Endodermal cell (in vitro differentiated cells): ENCODE results near the gene SGMS1. TPM values are rescaled to one million over a fixed set of nuclear protein-coding genes. Genes with fewer than 3 reads are reported as not detected.

ENCODE experiments used
- DNase-seq: peaks from one replicate; pipeline ENCODE4 v3.0.0-alpha.2; 2017
- H3K27ac ChIP-seq: 2 replicates; pipeline ENCODE4 v1.5.1; 2013; ENCODE audit warnings: mild to moderate bottlenecking, low read depth, low read length, moderate library complexity
- H3K27me3 ChIP-seq: 2 replicates; pipeline ENCODE4 v1.6.1; 2013; ENCODE audit warnings: mild to moderate bottlenecking, low read length, moderate library complexity; ENCODE audit not compliant: insufficient read depth, control insufficient read depth, poor library complexity, severe bottlenecking
- H3K36me3 ChIP-seq: 2 replicates; pipeline ENCODE4 v1.7.0; 2013; ENCODE audit warnings: mild to moderate bottlenecking, low read length, moderate library complexity; ENCODE audit not compliant: control insufficient read depth, insufficient read depth
- H3K4me1 ChIP-seq: one replicate; pipeline ENCODE4 v1.7.0; 2013; ENCODE audit warnings: low read length; ENCODE audit not compliant: control insufficient read depth, insufficient read depth
- H3K4me3 ChIP-seq: 2 replicates; pipeline ENCODE4 v1.5.1; 2013; ENCODE audit warnings: mild to moderate bottlenecking, low read length, moderate library complexity
- H3K9ac ChIP-seq: 2 replicates; pipeline ENCODE4 v1.6.1; 2013; ENCODE audit warnings: mild to moderate bottlenecking, low read length, moderate library complexity; ENCODE audit not compliant: poor library complexity, severe bottlenecking; ENCODE audit errors: extremely low read depth
- H3K9me3 ChIP-seq: 2 replicates; pipeline ENCODE4 v1.6.1; 2013; ENCODE audit warnings: mild to moderate bottlenecking, low read length, moderate library complexity; ENCODE audit not compliant: control insufficient read depth
- H3K27ac Mint-ChIP-seq: 2 replicates; pipeline ENCODE4 v1.8.0; 2020; ENCODE audit warnings: mixed read lengths
- H3K27me3 Mint-ChIP-seq: 2 replicates; pipeline ENCODE4 v1.8.0; 2021; ENCODE audit warnings: mild to moderate bottlenecking, mixed read lengths; ENCODE audit not compliant: insufficient read depth
- H3K36me3 Mint-ChIP-seq: 2 replicates; pipeline ENCODE4 v1.8.0; 2020; ENCODE audit warnings: low read depth, mixed read lengths
- H3K4me1 Mint-ChIP-seq: 2 replicates; pipeline ENCODE4 v1.8.0; 2020; ENCODE audit warnings: mixed read lengths
- H3K4me3 Mint-ChIP-seq: 2 replicates; pipeline ENCODE4 v1.8.0; 2020; ENCODE audit warnings: mild to moderate bottlenecking, moderate library complexity, mixed read lengths
- H3K9me3 Mint-ChIP-seq: 2 replicates; pipeline ENCODE4 v1.8.0; 2020; ENCODE audit warnings: mild to moderate bottlenecking, mixed read lengths
- CTCF ChIP-seq: fragments of 200-600 bp; sonication (generic); conservative IDR thresholded peaks from 2 replicates; pipeline ENCODE4 v1.5.0; 2021; ENCODE audit warnings: antibody characterized with exemption, mild to moderate bottlenecking
- WGBS, 2 experiments: methylation state at CpG; one replicate each; pipeline versions ENCODE4 v1.1.5 to v1.1.7; 2013; ENCODE audit warnings: missing lambda C conversion rate in 2 of 2, mixed read lengths in 1 of 2; ENCODE audit not compliant: insufficient coverage in 1 of 2, insufficient read length in 1 of 2; 5-methylcytosine and 5-hydroxymethylcytosine counted together
- total RNA-seq, 2 donors: library from RNA; stranded (reverse); fragmentation: NEBNext Ultra II Directional in 1 of 2; extraction: Animal tissue kit (Norgen Biotek cat#: 25700) in 1 of 2; gene quantifications; 2 replicates in 1 of 2; 3 replicates in 1 of 2; pipeline ENCODE4 v1.2.1, GENCODE V29; 2021

Gene SGMS1
- total RNA-seq, 2 donors from 2014 or later: 12.0 to 14.3 TPM

GRCh38 chr10:50579491-50580261, 44.1 kb downstream of the SGMS1 start:
- peaks cover 46% of the 10 kb centered on the region for H3K4me1 Mint-ChIP-seq
- H3K27ac Mint-ChIP-seq: peak overlapping the region; percentile 71
- H3K4me3 Mint-ChIP-seq: no peak overlapping the region
- H3K27ac ChIP-seq: no peak overlapping the region
- peak overlapping the region; percentile 22 for H3K9ac ChIP-seq
- 81 to 96% methylated on average over 3 to 4 of the region's 4 CpGs for WGBS, 2 experiments
- peaks cover 9% of the 10 kb centered on the region for H3K9me3 ChIP-seq
- H3K4me1 ChIP-seq: peaks cover 30% of the 10 kb centered on the region
- H3K4me3 ChIP-seq: peak overlapping the region; percentile 52
- no peak for TF ChIP-seq CTCF
- no peaks in the 10 kb centered on the region for H3K9me3 Mint-ChIP-seq
- H3K27me3 Mint-ChIP-seq: no peaks in the 10 kb centered on the region
- no peaks in the 10 kb centered on the region for H3K36me3 ChIP-seq
- DNase-seq: no peak
- H3K27me3 ChIP-seq: no peaks in the 10 kb centered on the region
- peaks cover 12% of the 10 kb centered on the region for H3K36me3 Mint-ChIP-seq

GRCh38 chr10:50578949-50579348, 44.8 kb downstream of the SGMS1 start:
- 64% methylated on average over 2 of the region's 2 CpGs; no CpG with 5 or more reads in 1 of the 2 experiments for WGBS, 2 experiments
- no peak for TF ChIP-seq CTCF
- Histone ChIP-seq H3K9ac (peak overlapping the region; percentile 22), H3K27ac (no peak overlapping the region), H3K9me3 (peaks cover 9% of the 10 kb centered on the region), H3K27me3 (no peaks in the 10 kb centered on the region), H3K4me1 (peaks cover 30% of the 10 kb centered on the region), H3K36me3 (no peaks in the 10 kb centered on the region), H3K4me3 (peak overlapping the region; percentile 52)
- peak overlapping the region; percentile 71 for H3K27ac Mint-ChIP-seq
- no peak for DNase-seq
- H3K4me1 Mint-ChIP-seq: peaks cover 51% of the 10 kb centered on the region
- H3K27me3 Mint-ChIP-seq: no peaks in the 10 kb centered on the region
- no peaks in the 10 kb centered on the region for H3K9me3 Mint-ChIP-seq
- H3K36me3 Mint-ChIP-seq: peaks cover 8% of the 10 kb centered on the region
- H3K4me3 Mint-ChIP-seq: no peak overlapping the region

- peaks cover 7% of the 10 kb centered on the region for H3K9me3 ChIP-seq
- WGBS, 2 experiments: 86% methylated on average over 6 to 7 of the region's 7 CpGs
- no peaks in the 10 kb centered on the region for H3K36me3 Mint-ChIP-seq
- H3K9me3 Mint-ChIP-seq: no peaks in the 10 kb centered on the region
- no peaks in the 10 kb centered on the region for H3K27me3 Mint-ChIP-seq
- no peaks in the 10 kb centered on the region for H3K36me3 ChIP-seq
- DNase-seq: no peak
- peak overlapping the region; percentile 12 for H3K27ac Mint-ChIP-seq
- peak overlapping the region; percentile 36 for H3K4me3 ChIP-seq
- H3K27me3 ChIP-seq: no peaks in the 10 kb centered on the region
- H3K4me1 ChIP-seq: peaks cover 30% of the 10 kb centered on the region
- no peak overlapping the region for H3K4me3 Mint-ChIP-seq
- H3K4me1 Mint-ChIP-seq: peaks cover 53% of the 10 kb centered on the region
- no peak overlapping the region for H3K9ac ChIP-seq
- TF ChIP-seq CTCF: no peak
- H3K27ac ChIP-seq: no peak overlapping the region
Observed at GRCh38 chr10:50577681-50578350, 45.9 kb downstream of the SGMS1 start.
